GM21515 (cell line): Measurements from ENCODE around the gene SEC16A.

ENCODE experiments used
- ATAC-seq: cut with Tn5 transposase; IDR thresholded peaks from one replicate; pipeline ENCODE4 v1.9.1; 2021; ENCODE audit not compliant: unreplicated experiment

Gene SEC16A

DNA sequence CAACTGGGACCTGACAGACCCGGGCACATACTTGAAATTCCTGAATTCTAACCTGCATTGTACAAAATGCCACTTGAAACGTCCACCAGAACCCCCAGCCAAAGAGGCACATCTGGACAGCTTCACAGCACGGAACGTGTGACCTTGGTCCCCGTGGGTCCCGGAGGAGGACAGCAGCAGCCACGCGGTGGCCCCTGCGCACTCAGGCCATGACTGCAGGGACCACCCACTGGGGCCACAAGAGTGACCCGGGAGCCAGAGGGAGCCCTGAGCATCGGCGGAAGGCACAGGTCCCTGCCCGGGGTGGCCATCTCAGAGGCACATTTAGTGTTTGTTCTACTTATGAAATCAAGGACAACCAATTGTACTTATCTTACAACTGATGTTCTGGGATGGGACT lies 80.8 kb downstream of the SEC16A start:
- no peak for ATAC-seq

DNA sequence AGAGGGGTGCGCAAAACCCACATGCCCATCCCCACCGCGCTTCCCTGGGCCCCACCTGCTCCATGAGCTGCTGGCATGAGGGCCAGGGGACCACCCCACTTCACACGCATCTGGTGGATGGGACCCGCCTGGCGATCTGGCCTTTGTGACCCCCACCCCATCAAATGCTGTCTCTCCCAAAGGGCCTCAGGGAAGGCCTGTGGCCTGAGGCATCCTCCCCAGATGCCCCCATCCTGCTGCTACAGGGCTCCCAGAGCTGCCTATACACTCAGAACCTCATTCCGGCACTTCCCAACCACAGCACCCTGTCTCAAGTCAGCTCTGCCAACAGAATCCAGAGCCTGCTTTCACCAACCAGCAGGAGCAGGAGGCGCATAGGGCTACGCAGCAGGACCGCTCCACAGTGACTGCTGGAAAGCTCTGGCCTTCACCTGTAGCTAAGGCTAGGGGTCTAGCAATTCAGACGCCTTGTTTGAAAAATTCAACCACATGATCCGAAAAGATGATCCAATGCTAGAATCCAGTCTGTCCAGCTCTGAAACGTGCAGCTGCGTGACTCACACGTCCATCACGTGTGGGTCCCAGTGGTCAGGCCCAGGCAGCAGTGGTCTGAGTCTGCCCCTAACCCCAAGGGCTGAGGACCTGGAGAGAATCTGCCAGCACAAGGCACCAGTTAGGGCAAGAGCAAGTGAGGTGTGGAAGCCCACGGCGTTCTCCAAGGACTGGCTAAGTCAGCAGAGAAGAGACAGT lies 81.5 kb downstream of the SEC16A start:
- ATAC-seq = no peak

DNA sequence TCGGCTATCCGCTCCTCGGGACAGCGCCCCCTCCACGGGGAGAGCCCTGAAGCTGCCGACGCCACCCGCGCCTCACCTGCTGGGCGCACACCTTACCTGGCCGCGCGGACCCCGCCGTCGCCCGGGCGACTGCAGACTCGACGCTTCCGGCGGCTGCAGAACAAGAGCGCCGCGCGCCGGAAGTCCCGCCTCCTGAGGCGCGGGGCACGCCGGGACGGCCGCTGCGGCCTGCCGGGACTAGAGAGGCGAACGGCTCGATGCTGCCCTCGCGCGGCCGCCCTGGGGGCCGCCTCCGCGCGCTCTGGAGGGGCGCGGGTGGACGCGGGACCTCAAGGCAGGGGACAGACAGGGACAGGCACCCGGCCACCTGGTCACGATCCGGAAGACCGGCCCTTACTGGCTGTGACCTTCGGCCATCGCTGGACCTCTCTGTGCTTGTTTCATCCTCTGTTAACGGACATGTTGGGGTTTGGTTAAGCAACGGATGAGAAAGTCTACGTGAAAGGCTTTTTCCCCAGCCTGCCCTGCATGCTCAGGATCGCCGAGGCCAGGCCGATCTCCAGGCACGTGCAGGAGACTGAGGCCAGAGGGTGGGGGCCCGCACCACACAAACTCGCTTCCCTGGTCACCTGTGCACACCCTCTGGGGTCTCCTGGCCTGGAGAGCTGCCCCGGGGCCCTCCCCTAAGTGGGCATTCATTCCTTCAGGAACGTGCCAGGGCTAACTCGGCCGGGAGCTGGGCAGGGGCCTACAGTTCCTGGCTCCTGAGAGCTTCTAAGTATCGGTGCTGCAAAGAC lies 82.6 kb downstream of the SEC16A start, which contains the start of gene SNAPC4:
Gene SNAPC4, minus strand, starts transcription at position 133 of the 797 bp plus-strand sequence. CDS start 1,742 bp downstream, outside the sequence.
- ATAC-seq = peak; percentile 49

DNA sequence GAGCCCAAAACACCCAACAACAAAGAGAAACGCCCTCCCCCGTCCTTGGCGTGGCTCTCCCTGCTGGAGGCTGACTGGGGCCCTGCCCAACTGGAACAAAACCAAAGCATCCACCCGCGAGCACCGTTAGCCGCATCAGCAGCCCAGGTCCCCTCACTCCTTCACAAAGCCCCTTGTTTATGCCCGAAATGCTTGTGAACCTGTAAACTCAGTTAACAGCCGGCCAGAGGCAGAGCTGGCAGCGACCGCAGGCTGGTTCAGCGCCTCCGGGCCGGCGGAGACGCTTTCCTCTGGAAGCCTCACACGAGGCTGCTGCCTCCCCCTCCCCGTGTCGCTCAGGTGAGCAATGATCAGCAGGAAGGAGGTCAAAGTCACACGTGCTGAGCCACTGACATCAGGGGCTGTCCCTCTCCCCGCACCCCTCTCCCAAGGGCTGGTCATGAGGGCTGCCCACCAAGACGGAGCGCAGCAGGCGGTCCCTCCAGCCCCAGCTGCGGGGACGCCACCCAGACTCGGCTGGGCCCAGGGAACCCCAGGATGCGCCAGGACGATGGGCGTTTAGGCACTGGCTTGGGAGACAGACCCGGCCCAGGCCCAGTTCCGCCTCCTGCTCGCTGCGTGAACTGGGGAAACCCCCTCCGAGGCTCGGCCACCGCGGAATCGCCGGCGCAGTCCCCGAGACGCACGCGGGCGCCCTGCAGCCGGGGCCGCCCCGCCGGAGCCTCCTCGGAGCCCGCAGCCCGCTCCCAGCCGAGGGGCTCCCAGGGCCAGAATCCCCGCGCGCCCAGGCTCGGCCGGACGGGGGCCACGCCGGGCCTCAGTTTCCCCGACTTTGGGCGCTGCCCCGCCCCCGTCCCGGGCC lies 83.4 kb downstream of the SEC16A start:
- ATAC-seq = peak; percentile 26

DNA sequence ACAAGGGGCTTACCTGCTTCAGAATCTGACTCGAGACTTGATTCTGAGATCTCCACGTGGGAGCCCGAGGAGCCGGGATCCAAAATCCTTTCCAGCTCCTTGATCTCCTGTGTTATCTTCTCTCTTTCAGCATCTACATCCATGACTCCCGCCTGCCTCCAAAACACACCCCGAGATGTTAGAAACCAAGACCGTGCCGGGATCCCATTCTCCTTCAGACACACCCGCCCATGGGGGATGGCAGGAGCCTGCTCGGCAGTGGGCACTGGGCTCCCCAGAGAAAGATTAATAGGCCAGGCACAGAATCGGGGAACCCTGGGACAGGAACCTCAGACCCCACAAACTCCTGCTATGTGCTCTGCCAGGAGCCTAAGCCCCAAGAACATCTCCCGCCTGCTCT lies 84.6 kb downstream of the SEC16A start:
- ATAC-seq = no peak

DNA sequence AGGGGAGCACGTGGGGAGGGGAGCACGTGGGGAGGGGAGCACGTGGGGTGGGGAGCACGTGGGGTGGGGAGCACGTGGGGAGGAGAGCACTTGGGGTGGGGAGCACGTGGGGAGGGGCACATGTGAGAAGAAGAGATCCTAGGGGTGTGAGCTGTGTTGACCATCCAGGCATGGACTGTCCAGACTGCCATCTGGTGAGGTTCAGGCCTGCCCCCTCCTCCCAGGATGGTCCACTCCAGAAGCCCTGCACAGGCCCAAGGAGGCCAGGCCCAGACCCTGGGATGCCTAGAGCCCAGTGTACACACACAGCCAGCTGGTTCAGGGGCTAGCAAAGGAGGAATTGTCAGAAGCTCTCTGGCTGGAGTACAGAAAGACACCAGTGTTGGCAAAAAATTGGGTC lies 85.2 kb downstream of the SEC16A start:
- ATAC-seq = no peak

DNA sequence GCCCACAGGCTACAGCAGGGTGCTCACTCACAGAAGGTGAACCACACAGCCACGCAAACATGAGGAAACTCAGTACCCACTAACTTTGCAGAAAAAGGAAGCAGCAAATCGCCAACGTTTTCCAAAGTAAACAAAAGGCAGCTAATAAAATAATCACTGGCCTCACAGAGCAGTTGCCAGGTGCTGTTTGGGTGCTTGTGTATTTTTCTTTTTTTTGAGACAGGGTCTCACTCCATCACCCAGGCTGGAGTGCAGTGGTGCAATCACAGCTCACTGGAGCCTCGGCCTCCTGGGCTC lies 86.7 kb downstream of the SEC16A start:
- no peak for ATAC-seq

DNA sequence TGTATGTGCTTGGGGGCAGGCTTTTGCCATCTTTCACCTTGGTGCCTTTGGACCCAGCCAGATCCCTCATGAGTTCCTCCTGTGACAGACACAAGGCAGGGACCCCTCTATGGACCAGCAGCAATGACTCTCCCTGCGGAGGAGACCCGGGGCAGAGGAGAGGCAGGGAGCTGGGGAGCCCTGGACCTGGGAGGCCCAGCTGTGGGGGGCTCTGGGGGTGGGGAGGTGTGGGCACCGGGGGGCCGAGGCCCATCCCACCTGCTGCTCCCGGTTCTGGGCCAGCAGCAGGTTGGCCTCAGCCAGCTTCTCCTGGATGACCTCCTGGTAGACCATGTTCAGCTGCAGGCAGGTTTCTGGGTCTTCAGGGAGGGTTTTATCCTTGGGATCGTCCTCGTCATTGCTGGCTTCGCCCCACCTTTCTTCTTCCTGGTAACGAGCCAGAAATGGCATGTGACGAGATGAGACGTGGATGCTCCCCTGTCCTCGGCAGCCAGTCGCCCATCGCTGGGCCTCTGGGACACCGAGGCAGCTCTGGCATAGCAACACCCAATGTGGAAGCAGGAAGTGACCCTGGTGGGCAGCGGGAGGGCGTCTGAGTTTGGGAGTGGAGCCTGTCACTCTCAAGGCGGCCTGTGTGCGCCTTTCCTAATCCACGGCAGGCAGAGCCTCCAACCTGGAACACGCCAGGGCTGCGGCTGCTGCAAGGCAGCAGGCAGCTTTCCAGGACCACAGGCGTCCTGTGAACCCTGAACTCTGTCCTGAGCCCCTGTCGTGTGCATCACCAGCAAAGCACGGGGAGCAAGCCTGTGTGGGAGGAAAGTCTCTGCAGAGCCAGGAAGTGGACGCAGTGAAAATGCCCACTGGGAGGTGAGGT lies 87.3 kb downstream of the SEC16A start:
- no peak for ATAC-seq

DNA sequence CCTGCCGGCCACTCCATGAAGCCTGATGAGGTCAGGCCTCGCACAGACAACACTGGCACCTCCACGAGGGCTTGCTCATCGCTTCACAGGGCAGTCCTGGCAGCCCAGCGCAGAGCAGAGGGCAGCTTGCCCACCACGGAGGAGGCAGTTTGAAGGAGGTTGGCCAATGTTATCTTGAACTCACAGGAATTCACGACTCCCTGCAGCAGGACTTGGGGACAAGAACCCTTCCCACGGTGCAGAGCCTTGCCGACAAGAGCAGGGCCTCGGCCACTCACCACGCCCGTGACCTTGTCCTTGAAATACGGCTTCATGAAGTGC lies 87.9 kb downstream of the SEC16A start:
- no peak for ATAC-seq

DNA sequence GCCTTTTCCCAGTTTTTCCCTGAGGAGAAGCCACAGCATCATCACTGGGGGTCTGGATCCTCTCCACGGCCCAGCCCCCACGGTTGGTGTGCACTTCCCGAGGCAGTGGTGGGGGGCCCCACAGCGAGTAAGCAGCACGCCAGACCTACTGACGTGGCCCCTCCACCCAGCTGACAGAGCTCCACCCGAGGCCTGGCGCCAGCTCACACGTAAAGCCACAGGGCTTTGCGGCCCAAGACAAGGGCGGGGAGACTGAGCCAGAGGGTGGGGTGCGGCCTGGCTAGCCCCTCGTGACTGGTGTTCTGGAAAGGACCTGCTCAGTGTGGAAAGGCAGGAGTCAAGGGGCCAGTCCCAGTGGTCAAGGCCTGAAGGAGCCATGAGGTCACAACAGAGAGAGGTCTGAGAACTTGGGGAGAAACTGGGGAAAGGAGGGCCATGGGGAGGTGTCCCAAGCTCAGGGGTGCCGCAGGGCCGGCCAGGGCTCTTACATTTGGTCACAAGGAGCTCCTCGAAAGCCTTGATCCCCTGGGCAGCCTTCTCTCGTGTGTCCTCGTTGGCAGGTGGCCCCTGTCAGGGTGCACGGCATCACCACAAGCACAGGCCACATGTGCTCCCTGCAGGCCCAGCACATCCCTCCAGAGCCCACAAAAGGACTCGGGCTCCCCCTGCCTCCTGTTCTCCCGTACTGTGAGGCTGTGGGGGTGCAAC lies 88.4 kb downstream of the SEC16A start:
- ATAC-seq = no peak

DNA sequence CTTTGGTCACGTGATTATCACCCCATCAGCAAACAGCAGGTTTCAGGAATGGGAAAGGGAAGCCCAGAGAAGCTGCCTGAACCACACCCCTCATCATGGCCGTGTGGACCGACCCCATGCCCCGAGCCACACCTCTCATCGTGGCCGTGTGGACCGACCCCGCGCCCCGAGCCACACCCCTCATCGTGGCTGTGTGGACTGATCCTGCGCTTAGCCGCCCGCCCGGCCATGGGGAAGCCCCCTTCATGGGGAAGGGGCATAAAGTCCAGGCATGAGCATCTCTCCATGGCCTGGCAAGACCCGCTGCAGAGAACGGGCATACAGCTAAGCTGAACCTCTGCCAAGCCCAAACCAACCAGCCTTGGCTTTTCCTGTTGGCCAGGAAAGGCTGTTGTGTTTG lies 89.3 kb downstream of the SEC16A start:
- no peak for ATAC-seq

DNA sequence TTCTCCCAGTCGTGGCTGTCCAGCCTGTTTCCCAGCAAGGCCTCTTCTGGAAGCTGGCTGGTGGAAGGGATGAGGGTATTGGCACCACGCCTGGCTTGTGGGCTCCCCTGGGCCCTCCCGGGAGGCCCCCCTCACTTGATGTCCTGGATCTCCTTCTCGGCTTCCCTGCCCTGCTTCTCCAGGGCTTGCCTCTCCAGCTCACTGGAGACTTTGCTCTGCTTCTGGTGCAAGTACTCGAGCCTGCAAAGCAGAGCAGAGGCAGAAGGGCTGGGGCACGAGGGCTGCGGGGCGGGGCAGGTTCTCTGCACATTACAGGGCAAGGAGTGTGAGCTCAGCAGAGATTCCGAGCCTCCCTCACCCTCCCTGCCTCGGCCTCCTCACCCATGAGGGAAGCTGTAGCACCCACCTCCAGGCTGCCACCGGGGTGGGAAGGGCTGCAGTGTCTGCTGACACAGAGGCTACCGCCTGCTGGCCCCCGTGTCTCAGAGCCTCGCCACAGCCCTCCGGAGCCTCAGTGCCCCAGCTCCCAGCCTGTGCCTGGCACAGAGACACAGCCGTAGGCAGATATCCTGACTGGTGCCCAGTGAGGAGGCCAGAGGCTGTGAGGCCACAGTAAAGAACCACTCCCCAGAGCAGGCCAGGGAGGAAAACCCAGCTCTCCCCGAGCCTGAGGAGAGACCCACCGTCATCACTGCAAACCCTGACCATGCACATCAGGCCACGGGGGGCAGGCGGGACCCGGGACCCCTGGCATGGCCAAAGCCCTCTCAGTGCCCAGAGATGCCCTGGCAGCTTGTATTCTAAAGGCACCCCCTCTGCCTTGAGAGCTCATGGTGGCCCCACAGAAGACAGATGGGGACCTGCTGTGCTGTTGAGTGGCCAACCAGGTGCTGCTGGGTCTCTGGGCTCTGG lies 90.0 kb downstream of the SEC16A start:
- ATAC-seq = no peak

DNA sequence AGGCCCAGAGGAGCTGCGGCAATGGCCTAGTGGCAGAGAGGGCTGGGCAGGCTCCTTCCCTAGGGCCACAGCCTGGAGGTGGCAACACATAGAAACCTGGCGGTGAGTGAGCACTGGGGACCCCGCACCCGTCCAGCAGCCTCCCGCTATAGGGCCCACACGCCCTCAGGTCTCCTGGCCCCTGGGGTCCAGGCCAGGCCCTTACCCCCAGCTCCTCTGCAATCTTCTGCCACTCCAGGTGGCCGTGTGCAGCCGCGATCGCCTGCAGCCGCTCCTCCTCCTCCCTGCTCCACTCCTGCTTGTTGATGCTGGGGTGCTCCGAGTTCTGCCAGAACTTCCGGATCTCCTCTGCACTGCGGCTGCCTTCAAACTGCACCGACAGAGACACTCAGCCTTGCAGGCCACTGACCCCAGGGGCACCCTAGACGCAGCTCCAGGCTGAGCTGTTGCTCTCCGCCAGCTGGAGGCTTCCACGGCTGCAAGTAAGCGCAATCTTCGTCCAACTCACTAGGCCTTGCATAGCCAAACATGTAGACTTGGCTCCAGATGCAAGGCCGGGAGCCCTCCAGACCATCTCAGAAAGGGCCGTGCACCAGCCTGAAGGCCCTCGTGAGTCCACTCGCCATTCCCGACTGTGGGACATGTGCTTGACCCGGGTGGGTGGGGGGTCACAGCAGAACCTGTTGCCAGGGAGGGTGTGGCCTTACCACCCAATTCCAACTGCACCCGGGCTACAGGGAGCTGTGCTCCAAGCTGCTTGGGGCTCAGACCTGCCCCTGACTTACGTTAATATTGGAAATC lies 90.9 kb downstream of the SEC16A start:
- ATAC-seq = no peak
